ENCODE measurements around the gene USP7.

DNA sequence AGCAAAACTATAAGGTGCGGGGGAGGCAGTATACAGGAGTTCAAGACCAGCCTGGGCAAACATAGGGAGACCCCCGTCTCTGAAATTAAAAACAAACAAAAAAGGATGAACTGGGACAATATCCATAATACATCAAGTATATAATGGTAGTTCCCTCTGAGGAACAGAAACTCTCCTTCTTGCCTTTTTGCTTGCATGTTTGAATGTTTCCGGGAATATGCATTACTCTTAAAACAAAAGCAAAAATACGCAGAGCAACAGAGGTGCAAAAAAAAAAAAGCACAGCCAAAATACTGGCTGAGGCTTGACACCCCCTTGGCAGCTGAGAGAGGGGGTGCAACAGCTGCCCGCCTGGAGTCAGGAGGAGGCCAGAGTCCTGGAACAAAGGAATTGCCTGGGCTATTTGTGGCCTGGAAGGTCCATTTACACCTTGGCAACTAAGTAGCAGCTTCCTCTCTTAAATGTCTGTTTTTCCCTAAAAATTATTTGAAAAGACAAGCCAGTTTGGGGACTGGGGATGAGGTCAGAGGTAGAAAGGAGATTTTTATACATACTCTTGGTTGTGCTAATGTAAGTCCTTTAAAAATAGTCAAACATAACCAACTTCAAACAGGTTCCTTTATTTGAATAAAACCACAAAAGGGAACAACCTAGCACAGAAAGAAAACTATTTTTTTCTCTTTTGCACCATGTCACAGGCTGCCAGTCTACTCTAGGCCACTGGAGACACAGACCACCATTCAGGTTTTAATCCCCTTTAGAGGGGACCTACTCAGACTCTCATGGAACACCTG is 19.5 kb downstream of the USP7 start:
- TF ChIP-seq, protein P1, sequence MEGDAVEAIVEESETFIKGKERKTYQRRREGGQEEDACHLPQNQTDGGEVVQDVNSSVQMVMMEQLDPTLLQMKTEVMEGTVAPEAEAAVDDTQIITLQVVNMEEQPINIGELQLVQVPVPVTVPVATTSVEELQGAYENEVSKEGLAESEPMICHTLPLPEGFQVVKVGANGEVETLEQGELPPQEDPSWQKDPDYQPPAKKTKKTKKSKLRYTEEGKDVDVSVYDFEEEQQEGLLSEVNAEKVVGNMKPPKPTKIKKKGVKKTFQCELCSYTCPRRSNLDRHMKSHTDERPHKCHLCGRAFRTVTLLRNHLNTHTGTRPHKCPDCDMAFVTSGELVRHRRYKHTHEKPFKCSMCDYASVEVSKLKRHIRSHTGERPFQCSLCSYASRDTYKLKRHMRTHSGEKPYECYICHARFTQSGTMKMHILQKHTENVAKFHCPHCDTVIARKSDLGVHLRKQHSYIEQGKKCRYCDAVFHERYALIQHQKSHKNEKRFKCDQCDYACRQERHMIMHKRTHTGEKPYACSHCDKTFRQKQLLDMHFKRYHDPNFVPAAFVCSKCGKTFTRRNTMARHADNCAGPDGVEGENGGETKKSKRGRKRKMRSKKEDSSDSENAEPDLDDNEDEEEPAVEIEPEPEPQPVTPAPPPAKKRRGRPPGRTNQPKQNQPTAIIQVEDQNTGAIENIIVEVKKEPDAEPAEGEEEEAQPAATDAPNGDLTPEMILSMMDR (IDR thresholded peaks at IDR 0.05), result no peak
- TF ChIP-seq POLR2A (IDR thresholded peaks at IDR 0.05), result no peak

All from esophagus squamous epithelium (tissue), 4 donors.